SK-N-SH treated with all-trans-retinoic acid at 6 μM for 48 hours (cell line): Measurements from ENCODE around the gene PLAAT1.

Experiments
- ATAC-seq: fragments of 200-7000 bp; cut with Tn5 transposase; 3 replicates; pipeline ENCODE4 v1.9.1; 2020; ENCODE audit warnings: mild to moderate bottlenecking, moderate library complexity
- ARNTL ChIP-seq: fragments of 450-650 bp; formaldehyde crosslinking; IDR thresholded peaks from 2 replicates; pipeline ENCODE4 v1.5.0; 2020; ENCODE audit warnings: low read depth, mild to moderate bottlenecking, moderate library complexity, borderline replicate concordance
- BACH2 ChIP-seq: fragments of 250-450 bp; sonication (Bioruptor Pico); IDR thresholded peaks from 2 replicates; pipeline ENCODE4 v1.9.0; 2021; ENCODE audit warnings: mild to moderate bottlenecking, borderline replicate concordance
- CSDC2 ChIP-seq: fragments of 250-450 bp; sonication (Bioruptor Pico); IDR thresholded peaks from 2 replicates; pipeline ENCODE4 v1.5.0; 2020; ENCODE audit warnings: mild to moderate bottlenecking, moderate library complexity
- ESRRG ChIP-seq: fragments of 250-450 bp; sonication (Bioruptor Pico); IDR thresholded peaks from 2 replicates; pipeline ENCODE4 v1.6.1; 2021; ENCODE audit warnings: mild to moderate bottlenecking
- GLIS3 ChIP-seq: fragments of 250-450 bp; sonication (Bioruptor Pico); IDR thresholded peaks from 2 replicates; pipeline ENCODE4 v1.5.0; 2020; ENCODE audit warnings: mild to moderate bottlenecking, moderate library complexity
- ISL1 ChIP-seq: fragments of 250-450 bp; sonication (Bioruptor Pico); IDR thresholded peaks from 2 replicates; pipeline ENCODE4 v2.1.2; 2022; ENCODE audit warnings: mild to moderate bottlenecking, moderate library complexity
- PPARA ChIP-seq: fragments of 250-450 bp; sonication (Bioruptor Pico); IDR thresholded peaks from 2 replicates; pipeline ENCODE4 v1.5.0; 2020; ENCODE audit warnings: mild to moderate bottlenecking, borderline replicate concordance
- RARB ChIP-seq: fragments of 250-450 bp; sonication (Bioruptor Pico); IDR thresholded peaks from 2 replicates; pipeline ENCODE4 v1.8.0; 2021; ENCODE audit warnings: mild to moderate bottlenecking, moderate library complexity
- SNAI2 ChIP-seq: fragments of 250-450 bp; sonication (Bioruptor Pico); IDR thresholded peaks from 2 replicates; pipeline ENCODE4 v1.5.0; 2020; ENCODE audit warnings: mild to moderate bottlenecking, moderate library complexity
- TCF4 ChIP-seq: fragments of 250-450 bp; sonication (Bioruptor Pico); IDR thresholded peaks from 2 replicates; pipeline ENCODE4 v1.8.0; 2021; ENCODE audit warnings: mild to moderate bottlenecking, moderate library complexity, borderline replicate concordance
- TOX ChIP-seq: fragments of 250-450 bp; sonication (Bioruptor Pico); IDR thresholded peaks from 2 replicates; pipeline ENCODE4 v1.8.0; 2021; ENCODE audit warnings: mild to moderate bottlenecking, moderate library complexity, borderline replicate concordance
- ZC3H10 ChIP-seq: fragments of 250-450 bp; sonication (Bioruptor Pico); IDR thresholded peaks from 2 replicates; pipeline ENCODE4 v1.5.1; 2021; ENCODE audit warnings: mild to moderate bottlenecking, moderate library complexity
- ZFP3 ChIP-seq: fragments of 250-450 bp; sonication (Bioruptor Pico); IDR thresholded peaks from 2 replicates; pipeline ENCODE4 v1.5.0; 2020; ENCODE audit warnings: mild to moderate bottlenecking, moderate library complexity
- ZFP30 ChIP-seq: fragments of 450-650 bp; formaldehyde crosslinking; IDR thresholded peaks from 2 replicates; pipeline ENCODE4 v1.5.0; 2022; ENCODE audit warnings: mild to moderate bottlenecking, moderate library complexity
- ZNF565 ChIP-seq: fragments of 450-650 bp; formaldehyde crosslinking; conservative IDR thresholded peaks from 2 replicates; pipeline ENCODE4 v1.5.0; 2020; ENCODE audit warnings: low read depth, mild to moderate bottlenecking, moderate library complexity
- ZNF70 ChIP-seq: fragments of 450-650 bp; formaldehyde crosslinking; IDR thresholded peaks from 2 replicates; pipeline ENCODE4 v1.5.0; 2020; ENCODE audit warnings: mild to moderate bottlenecking, moderate library complexity
- ZNF8 ChIP-seq: fragments of 450-650 bp; formaldehyde crosslinking; IDR thresholded peaks from 2 replicates; pipeline ENCODE4 v1.5.0; 2020; ENCODE audit warnings: mild to moderate bottlenecking, moderate library complexity
- TF ChIP-seq, protein P1 (sequence below): fragments of 250-450 bp; sonication (Bioruptor Pico); IDR thresholded peaks from 2 replicates; pipeline ENCODE4 v1.5.1; 2021; ENCODE audit warnings: mild to moderate bottlenecking, moderate library complexity
- TF ChIP-seq, protein P2 (sequence below): fragments of 250-450 bp; sonication (Bioruptor Pico); IDR thresholded peaks from 2 replicates; pipeline ENCODE4 v1.5.0; 2020; ENCODE audit warnings: mild to moderate bottlenecking, moderate library complexity
- TF ChIP-seq, protein P3 (sequence below): fragments of 250-450 bp; sonication (Bioruptor Pico); IDR thresholded peaks from 2 replicates; pipeline ENCODE4 v1.8.0; 2020; ENCODE audit warnings: mild to moderate bottlenecking, moderate library complexity, borderline replicate concordance
- TF ChIP-seq, protein P4 (sequence below): fragments of 250-450 bp; sonication (Bioruptor Pico); IDR thresholded peaks from 2 replicates; pipeline ENCODE4 v1.8.0; 2021; ENCODE audit warnings: low read depth, mild to moderate bottlenecking, moderate library complexity, borderline replicate concordance

PLAAT1 gene

GRCh38 chr3:193250492-193250891 is 9.5 kb downstream of the PLAAT1 start:
- no peak for ATAC-seq
- TF ChIP-seq ZNF565 (CRISPR knock-in tag) (no peak), ZNF70 (CRISPR knock-in tag) (no peak), TCF4 (no peak)
- TF ChIP-seq, all 23 proteins: peak for 0

DNA sequence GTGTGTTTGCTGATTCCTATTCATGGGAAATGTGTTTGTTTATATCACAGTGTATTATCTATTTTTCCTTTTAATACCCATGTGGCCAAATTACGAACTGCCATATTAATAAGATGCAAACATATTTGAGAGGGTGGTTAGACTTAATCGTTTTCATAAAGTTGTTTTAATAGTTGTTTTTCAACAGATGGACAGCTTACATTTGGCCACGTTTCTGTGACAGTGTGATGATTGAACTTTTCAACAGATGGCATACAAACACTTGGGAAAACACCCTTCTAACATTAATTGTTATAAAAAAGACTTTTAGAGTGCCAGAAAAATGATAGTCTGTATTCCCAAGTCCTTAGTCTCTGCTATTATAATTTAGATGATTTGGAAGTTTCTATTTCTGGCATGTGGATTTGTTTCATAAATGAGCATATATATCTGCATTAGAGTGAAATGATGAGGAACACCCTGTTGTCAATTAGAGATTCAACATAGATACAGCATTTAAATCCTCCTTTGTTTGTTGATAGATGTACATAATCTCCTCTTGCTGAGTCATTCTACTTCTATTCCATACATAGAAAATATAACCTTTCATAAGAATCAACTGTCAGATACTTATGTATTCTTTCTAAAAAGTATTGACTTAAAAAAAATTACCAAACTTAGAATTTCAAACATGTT is 13.1 kb downstream of the PLAAT1 start:
- TF ChIP-seq TCF4 (no peak), TOX (CRISPR knock-in tag) (no peak), ZNF565 (CRISPR knock-in tag) (no peak), ZNF8 (CRISPR knock-in tag) (no peak), GLIS3 (no peak), PPARA (no peak), ISL1 (CRISPR knock-in tag) (no peak), ZFP3 (no peak), ARNTL (CRISPR knock-in tag) (no peak), ZFP30 (CRISPR knock-in tag) (no peak), ESRRG (CRISPR knock-in tag) (no peak), RARB (no peak)
- TF ChIP-seq, protein P1, sequence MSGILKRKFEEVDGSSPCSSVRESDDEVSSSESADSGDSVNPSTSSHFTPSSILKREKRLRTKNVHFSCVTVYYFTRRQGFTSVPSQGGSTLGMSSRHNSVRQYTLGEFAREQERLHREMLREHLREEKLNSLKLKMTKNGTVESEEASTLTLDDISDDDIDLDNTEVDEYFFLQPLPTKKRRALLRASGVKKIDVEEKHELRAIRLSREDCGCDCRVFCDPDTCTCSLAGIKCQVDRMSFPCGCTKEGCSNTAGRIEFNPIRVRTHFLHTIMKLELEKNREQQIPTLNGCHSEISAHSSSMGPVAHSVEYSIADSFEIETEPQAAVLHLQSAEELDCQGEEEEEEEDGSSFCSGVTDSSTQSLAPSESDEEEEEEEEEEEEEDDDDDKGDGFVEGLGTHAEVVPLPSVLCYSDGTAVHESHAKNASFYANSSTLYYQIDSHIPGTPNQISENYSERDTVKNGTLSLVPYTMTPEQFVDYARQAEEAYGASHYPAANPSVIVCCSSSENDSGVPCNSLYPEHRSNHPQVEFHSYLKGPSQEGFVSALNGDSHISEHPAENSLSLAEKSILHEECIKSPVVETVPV (CRISPR knock-in tag) = no peak
- TF ChIP-seq, protein P2, sequence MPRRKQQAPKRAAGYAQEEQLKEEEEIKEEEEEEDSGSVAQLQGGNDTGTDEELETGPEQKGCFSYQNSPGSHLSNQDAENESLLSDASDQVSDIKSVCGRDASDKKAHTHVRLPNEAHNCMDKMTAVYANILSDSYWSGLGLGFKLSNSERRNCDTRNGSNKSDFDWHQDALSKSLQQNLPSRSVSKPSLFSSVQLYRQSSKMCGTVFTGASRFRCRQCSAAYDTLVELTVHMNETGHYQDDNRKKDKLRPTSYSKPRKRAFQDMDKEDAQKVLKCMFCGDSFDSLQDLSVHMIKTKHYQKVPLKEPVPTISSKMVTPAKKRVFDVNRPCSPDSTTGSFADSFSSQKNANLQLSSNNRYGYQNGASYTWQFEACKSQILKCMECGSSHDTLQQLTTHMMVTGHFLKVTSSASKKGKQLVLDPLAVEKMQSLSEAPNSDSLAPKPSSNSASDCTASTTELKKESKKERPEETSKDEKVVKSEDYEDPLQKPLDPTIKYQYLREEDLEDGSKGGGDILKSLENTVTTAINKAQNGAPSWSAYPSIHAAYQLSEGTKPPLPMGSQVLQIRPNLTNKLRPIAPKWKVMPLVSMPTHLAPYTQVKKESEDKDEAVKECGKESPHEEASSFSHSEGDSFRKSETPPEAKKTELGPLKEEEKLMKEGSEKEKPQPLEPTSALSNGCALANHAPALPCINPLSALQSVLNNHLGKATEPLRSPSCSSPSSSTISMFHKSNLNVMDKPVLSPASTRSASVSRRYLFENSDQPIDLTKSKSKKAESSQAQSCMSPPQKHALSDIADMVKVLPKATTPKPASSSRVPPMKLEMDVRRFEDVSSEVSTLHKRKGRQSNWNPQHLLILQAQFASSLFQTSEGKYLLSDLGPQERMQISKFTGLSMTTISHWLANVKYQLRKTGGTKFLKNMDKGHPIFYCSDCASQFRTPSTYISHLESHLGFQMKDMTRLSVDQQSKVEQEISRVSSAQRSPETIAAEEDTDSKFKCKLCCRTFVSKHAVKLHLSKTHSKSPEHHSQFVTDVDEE = no peak
- TF ChIP-seq, protein P3, sequence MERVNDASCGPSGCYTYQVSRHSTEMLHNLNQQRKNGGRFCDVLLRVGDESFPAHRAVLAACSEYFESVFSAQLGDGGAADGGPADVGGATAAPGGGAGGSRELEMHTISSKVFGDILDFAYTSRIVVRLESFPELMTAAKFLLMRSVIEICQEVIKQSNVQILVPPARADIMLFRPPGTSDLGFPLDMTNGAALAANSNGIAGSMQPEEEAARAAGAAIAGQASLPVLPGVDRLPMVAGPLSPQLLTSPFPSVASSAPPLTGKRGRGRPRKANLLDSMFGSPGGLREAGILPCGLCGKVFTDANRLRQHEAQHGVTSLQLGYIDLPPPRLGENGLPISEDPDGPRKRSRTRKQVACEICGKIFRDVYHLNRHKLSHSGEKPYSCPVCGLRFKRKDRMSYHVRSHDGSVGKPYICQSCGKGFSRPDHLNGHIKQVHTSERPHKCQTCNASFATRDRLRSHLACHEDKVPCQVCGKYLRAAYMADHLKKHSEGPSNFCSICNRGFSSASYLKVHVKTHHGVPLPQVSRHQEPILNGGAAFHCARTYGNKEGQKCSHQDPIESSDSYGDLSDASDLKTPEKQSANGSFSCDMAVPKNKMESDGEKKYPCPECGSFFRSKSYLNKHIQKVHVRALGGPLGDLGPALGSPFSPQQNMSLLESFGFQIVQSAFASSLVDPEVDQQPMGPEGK (CRISPR knock-in tag) = no peak
- TF ChIP-seq, protein P4, sequence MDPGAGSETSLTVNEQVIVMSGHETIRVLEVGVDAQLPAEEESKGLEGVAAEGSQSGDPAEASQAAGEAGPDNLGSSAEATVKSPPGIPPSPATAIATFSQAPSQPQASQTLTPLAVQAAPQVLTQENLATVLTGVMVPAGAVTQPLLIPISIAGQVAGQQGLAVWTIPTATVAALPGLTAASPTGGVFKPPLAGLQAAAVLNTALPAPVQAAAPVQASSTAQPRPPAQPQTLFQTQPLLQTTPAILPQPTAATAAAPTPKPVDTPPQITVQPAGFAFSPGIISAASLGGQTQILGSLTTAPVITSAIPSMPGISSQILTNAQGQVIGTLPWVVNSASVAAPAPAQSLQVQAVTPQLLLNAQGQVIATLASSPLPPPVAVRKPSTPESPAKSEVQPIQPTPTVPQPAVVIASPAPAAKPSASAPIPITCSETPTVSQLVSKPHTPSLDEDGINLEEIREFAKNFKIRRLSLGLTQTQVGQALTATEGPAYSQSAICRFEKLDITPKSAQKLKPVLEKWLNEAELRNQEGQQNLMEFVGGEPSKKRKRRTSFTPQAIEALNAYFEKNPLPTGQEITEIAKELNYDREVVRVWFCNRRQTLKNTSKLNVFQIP (CRISPR knock-in tag) = no peak
- TF ChIP-seq, all 23 proteins: peak for 0
- no peak for ATAC-seq

GRCh38 chr3:193261970-193262369 is 20.9 kb downstream of the PLAAT1 start:
- no peak for ATAC-seq
- no peak for TF ChIP-seq TCF4
- TF ChIP-seq GLIS3 = no peak
- no peak for TF ChIP-seq PPARA
- no peak for TF ChIP-seq SNAI2 (CRISPR knock-in tag)
- TF ChIP-seq, protein P2 = no peak
- TF ChIP-seq ZNF565 (CRISPR knock-in tag) = no peak
- no peak for TF ChIP-seq ZFP30 (CRISPR knock-in tag)
- no peak for TF ChIP-seq ZNF70 (CRISPR knock-in tag)
- TF ChIP-seq, protein P1 (CRISPR knock-in tag) = no peak
- TF ChIP-seq RARB = no peak
- TF ChIP-seq, protein P3 (CRISPR knock-in tag) = no peak
- no peak for TF ChIP-seq ZFP3
- TF ChIP-seq ZC3H10 (CRISPR knock-in tag) = no peak
- no peak for TF ChIP-seq CSDC2 (CRISPR knock-in tag)
- TF ChIP-seq BACH2 (CRISPR knock-in tag) = no peak
